Frontal cortex (tissue), 4 donors: ENCODE results near the gene LIMK1. TPM values are rescaled to one million over a fixed set of nuclear protein-coding genes. Genes with fewer than 3 reads are reported as not detected.
"Not testable (repeated sequence)": the region's sequence is repeated elsewhere in the genome, so short reads cannot be mapped to it uniquely, and the experiment has no call there.

Experiments used
- DNase-seq, 2 donors: peaks; one replicate each; pipeline ENCODE4 v3.0.0; 2012; ENCODE audit warnings: low spot score in 2 of 2
- FAIRE-seq: peaks from 2 replicates; lab custom pipeline; 2012; peaks lifted over from hg19 to GRCh38; lab: Jason Lieb, UNC
- total RNA-seq: library from RNA; depleted of rRNA; stranded (reverse); fragments of >200 nt; gene quantifications from one replicate; pipeline ENCODE4 v1.2.3, GENCODE V29; 2014
- donor health status: control.
- donor health status: control.
- donor health status: control.

The LIMK1 gene
- total RNA-seq, 1 donor from 2014 or later, result 15.5 TPM

DNA sequence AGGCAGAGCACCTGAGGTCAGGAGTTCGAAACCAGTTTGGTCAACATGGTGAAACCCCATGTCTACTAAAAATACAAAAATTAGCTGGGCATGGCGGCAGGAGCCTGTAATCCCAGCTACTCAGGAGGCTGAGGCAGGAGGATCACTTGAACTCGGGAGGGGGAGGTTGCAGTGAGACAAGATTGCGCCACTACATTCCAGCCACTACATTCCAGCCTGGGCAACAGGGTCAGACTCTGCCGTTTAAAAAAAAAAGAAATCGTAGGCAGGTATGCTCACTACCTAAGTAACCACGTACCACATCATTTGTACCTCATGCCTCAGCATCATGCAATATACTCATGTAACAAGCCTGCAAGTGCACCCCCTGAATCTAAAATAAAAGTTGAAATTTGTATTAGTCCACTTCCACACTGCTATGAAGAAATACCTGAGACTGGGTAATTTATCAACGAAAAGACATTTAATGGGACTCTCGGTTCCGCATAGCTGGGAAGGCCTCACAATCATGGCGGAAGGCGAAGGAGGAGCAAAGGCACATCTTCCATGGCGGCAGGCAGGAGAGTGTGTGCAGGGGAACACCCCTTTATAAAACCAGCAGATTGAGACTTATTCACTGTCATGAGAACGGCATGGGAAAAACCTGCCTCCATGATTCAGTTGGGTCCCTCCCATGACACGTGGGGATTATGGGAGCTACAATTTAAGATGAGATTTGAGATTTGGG lies 82.4 kb downstream of the LIMK1 start:
- FAIRE-seq (no peak), DNase-seq (no peak)

DNA sequence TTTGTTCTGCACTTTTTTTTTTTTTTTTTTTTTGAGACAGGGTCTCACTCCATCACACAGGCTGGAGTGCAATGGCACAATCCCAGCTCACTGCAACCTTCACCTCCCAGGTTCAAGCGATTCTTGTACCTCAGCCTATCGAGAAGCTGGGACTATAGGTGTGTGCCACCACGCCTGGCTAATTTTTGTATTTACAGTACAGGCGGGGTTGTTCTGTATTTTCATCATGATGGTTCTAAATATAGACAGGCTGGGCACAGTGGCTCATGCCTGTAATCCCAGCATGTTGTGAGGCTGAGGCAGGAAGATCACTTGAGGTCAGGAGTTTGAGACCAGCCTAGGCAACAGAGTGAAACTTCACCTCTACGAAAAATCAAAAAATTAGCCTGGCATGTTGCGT lies 83.7 kb downstream of the LIMK1 start:
- DNase-seq, FAIRE-seq: not testable (repeated sequence)

Other genes with a start within 250 kb of the LIMK1 start
- 0.41 TPM for gene METTL27, start 241.3 kb upstream of the LIMK1 start, total RNA-seq
- gene TMEM270, start 222.6 kb upstream of the LIMK1 start, total RNA-seq, result not detected
- gene ELN, start 55.6 kb upstream of the LIMK1 start, total RNA-seq, result 11.0 TPM
- 132 TPM for gene EIF4H, start 90.6 kb downstream of the LIMK1 start, total RNA-seq
- 3.3 TPM for gene LAT2, start 126.2 kb downstream of the LIMK1 start, total RNA-seq
- gene RFC2, start 170.6 kb downstream of the LIMK1 start, total RNA-seq, result 22.4 TPM
- gene CLIP2, start 205.6 kb downstream of the LIMK1 start, total RNA-seq, result 113 TPM